ENCODE data around the gene PCF11.
A peak's percentile ranks its signal among the peaks of the same experiment; 100 is the strongest.
"Not testable (repeated sequence)": the region's sequence is repeated elsewhere in the genome, so short reads cannot be mapped to it uniquely, and the experiment has no call there.

PCF11 gene

DNA sequence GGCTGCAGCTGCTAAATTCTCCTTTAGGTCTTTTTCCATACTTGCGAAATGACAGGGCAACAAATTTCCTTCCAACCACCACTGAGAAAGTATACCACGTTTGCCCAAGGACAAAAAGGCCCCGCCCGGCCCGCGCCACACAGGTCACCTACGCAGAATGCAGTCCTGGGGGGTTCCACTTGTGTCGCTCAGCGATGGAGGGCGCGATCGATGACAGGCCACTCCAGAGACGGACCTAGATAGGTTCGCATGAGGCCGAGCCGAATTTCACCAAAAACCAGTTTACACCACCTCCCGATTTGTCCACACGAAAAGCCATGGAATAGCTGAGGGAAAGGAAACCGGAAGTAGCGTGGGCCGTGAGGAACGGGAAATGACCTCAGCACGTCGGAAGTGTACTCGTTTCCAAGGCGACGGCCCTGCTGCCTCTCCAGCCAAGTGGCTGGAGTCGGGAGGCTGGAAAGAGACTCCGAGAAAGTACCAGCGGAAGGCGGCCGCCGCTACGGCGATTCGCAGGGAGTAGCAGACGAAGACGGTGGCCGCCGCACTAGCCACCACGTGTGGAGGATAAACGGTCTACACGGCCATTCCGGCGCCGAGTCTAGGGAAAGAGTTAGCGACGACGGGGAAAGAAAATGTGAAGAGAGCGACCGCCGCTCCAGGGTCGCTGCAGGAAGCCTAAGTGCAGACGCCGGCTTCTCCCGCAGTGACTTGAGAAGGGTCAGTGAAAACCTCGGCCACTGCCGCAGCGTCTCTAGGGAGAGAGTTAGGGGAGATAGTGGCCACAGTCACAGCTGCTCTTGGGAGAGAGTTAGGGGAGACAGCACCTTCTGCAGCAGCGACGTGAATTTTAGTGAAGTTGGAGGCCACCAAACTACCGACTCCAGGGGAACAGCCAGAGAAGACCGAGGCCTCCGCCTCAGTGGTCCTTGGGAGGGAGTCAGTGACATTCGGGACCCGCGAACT is 36.7 kb downstream of the PCF11 start, which contains the start of gene ANKRD42:
TSS of gene ANKRD42 (plus strand) at position 398 of the 966 bp plus-strand sequence. CDS start 959 bp downstream, outside the sequence.
- DNase-seq (ENCODE audit: low read depth in 2 of 2), result peak; percentile 66 to 72

- DNase-seq (ENCODE audit: low read depth in 2 of 2), result peak; percentile 25 to 26
Observed at GRCh38 chr11:83194281-83195142, 37.6 kb downstream of the PCF11 start.

GRCh38 chr11:83195143-83195466 is 38.2 kb downstream of the PCF11 start:
- no peak for DNase-seq (ENCODE audit: low read depth in 2 of 2)

GRCh38 chr11:83195649-83196048 is 38.7 kb downstream of the PCF11 start:
- no peak for DNase-seq (ENCODE audit: low read depth in 2 of 2)

DNA sequence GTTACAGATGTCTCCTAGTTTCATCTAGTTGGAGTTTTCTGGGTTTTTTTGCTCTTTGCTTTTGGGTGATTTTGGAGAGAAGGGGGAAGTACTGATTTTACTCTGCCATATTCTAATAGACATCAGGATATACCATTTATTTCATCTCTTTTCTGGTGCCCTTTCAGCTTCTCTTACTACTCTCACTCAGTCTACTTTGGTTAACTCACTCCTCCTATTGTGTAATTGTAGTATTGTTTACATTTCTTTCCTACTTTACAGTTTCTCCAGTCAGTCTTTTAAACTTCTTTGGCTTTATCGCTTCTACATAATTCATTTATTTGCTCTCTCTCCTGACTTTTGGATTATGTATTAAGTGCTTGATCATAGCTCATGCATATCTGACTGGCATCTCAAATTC is 43.1 kb downstream of the PCF11 start:
- DNase-seq (ENCODE audit: low read depth in 2 of 2), result no peak

GRCh38 chr11:83205608-83206185 is 48.8 kb downstream of the PCF11 start:
- DNase-seq (ENCODE audit: low read depth in 2 of 2), result no peak

DNA sequence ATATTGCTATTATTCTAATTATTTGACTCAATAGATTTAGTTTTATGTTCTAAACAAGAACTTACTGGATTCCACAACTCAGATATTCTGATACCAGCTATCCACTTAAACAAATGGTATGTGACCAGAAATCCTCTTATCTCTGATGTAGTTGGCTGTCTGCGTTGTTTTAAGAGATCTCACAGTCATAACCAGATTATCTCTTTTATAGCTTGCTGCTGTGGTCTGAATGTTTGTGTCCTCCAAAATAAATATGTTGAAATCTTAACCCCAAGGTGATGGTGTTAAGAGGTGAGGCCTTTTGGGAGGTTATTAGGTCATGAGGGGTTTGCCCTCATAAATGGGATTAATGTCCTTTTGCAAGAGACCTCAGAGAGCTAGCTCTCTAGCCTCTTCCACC is 49.3 kb downstream of the PCF11 start:
- no peak for DNase-seq (ENCODE audit: low read depth in 2 of 2)

DNA sequence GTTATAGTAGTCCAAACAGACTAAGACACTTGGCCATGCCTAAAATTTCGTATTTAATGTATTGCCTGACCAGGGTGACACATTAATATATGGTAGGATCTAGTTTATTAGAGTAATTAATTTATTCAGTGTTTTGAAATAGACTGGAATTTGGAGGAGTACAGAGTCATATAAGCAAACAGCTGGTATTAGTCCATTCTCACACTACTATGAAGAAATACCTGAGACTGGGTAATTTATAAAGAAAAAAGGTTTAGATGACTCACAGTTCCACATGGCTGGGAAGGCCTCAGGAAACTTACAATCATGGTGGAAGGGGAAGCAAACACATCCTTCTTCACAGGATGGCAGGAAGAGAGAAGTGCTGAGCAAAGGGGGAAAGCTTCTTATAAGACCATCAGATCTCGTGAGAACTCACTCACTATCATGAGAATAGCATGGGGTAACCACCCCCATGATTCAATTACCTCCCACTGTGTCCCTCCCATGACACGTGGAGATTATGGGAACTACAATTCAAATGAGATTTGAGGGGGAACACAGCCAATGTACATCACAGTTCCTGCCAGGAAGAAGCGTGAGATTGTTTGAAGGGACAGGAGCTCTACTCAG is 49.9 kb downstream of the PCF11 start:
- DNase-seq (ENCODE audit: low read depth in 2 of 2), result not testable (repeated sequence)

GRCh38 chr11:83219095-83219494 is 62.2 kb downstream of the PCF11 start:
- no peak for DNase-seq (ENCODE audit: low read depth in 2 of 2)

GRCh38 chr11:83220260-83220659 is 63.3 kb downstream of the PCF11 start:
- no peak for DNase-seq (ENCODE audit: low read depth in 2 of 2)

- no peak for DNase-seq (ENCODE audit: low read depth in 2 of 2)
Observed at GRCh38 chr11:83221694-83222093, 64.8 kb downstream of the PCF11 start.

GRCh38 chr11:83222499-83222898 is 65.6 kb downstream of the PCF11 start:
- no peak for DNase-seq (ENCODE audit: low read depth in 2 of 2)

- DNase-seq (ENCODE audit: low read depth in 2 of 2), result no peak
Observed at GRCh38 chr11:83223457-83223856, 66.5 kb downstream of the PCF11 start.

DNA sequence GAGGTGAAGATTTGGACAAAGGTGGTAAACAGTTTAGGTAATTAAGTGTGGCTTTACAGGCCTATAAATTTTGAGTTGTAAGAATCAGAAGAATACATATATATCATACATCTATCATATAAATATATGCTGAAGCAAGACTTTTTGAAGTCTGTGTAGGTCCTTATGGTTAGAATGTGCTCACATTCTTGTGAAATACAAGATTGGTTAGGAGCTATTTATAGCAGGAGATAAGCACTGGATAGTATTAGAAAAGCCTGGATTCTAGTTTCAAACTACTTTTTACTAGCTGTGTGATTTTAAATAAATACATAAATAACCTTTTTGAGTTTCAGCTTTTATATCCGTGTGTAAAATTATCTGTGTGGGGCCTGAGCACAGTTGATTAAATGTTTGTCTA is 78.9 kb downstream of the PCF11 start:
- no peak for DNase-seq (ENCODE audit: low read depth in 2 of 2)
